GM13977 (cell line): ENCODE measurements around the gene VPS13C.
"Not testable (repeated sequence)": the region's sequence is repeated elsewhere in the genome, so short reads cannot be mapped to it uniquely, and the experiment has no call there.

Source experiments
- DNase-seq: peaks from one replicate; pipeline ENCODE4 v3.0.0; 2012; ENCODE audit warnings: low spot score
- in situ Hi-C: fragments of 300-500 bp; cut with MboI; formaldehyde crosslinking; loops from one replicate; pipeline ENCODE4 v1.12.0; 2022; ENCODE audit warnings: low sequenced_read_pairs, low pct_unique_long_range_greater_than_20kb, mixed read lengths, inconsistent platforms; ENCODE audit not compliant: unreplicated experiment
- TF ChIP-seq, protein P1 (sequence below): IDR thresholded peaks from 2 replicates; pipeline ENCODE4 v1.5.1; 2012; ENCODE audit warnings: mild to moderate bottlenecking, control low read depth; ENCODE audit not compliant: insufficient read depth; ENCODE audit errors: extremely low read depth, missing control alignments

Gene VPS13C

DNA sequence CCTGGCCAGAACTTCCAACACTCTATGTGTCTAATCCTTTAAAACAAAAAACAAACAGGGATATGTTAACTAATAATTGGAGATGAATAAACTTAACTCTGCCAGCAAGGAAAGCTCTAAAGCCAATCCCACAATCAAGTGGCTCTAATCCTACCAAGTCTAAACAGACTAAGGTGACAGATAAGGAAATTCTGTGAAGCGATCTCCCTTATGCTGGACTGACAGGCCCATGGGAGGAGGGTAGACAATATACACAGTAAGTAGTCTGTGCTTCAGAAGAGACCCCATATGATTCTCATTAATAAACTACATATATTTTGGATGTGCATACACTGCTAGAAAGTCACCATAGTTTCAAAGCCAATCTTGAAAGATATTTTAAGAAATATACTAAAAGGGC, 10.1 kb downstream of the VPS13C start:
- in situ Hi-C loops = no loop called here
- TF ChIP-seq, protein P1, sequence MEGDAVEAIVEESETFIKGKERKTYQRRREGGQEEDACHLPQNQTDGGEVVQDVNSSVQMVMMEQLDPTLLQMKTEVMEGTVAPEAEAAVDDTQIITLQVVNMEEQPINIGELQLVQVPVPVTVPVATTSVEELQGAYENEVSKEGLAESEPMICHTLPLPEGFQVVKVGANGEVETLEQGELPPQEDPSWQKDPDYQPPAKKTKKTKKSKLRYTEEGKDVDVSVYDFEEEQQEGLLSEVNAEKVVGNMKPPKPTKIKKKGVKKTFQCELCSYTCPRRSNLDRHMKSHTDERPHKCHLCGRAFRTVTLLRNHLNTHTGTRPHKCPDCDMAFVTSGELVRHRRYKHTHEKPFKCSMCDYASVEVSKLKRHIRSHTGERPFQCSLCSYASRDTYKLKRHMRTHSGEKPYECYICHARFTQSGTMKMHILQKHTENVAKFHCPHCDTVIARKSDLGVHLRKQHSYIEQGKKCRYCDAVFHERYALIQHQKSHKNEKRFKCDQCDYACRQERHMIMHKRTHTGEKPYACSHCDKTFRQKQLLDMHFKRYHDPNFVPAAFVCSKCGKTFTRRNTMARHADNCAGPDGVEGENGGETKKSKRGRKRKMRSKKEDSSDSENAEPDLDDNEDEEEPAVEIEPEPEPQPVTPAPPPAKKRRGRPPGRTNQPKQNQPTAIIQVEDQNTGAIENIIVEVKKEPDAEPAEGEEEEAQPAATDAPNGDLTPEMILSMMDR = no peak
- DNase-seq = no peak

DNA sequence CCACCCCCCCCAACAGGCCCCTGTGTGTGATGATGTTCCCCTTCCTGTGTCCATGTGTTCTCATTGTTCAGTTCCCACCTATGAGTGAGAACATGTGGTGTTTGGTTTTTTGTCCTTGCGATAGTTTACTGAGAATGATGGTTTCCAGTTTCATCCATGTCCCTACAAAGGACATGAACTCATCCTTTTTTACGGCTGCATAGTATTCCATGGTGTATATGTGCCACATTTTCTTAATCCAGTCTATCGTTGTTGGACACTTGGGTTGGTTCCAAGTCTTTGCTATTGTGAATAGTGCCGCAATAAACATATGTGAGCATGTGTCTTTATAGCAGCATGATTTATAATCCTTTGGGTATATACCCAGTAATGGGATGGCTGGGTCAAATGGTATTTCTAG, 12.0 kb downstream of the VPS13C start:
- DNase-seq, in situ Hi-C loops: not testable (repeated sequence)

GRCh38 chr15:62047282-62047827, 12.9 kb downstream of the VPS13C start:
- in situ Hi-C loops = no loop called here
- TF ChIP-seq, protein P1 = no peak
- no peak for DNase-seq

GRCh38 chr15:62046078-62046743, 14.0 kb downstream of the VPS13C start:
- no peak for DNase-seq
- in situ Hi-C loops = no loop called here
- TF ChIP-seq, protein P1 = no peak

DNA sequence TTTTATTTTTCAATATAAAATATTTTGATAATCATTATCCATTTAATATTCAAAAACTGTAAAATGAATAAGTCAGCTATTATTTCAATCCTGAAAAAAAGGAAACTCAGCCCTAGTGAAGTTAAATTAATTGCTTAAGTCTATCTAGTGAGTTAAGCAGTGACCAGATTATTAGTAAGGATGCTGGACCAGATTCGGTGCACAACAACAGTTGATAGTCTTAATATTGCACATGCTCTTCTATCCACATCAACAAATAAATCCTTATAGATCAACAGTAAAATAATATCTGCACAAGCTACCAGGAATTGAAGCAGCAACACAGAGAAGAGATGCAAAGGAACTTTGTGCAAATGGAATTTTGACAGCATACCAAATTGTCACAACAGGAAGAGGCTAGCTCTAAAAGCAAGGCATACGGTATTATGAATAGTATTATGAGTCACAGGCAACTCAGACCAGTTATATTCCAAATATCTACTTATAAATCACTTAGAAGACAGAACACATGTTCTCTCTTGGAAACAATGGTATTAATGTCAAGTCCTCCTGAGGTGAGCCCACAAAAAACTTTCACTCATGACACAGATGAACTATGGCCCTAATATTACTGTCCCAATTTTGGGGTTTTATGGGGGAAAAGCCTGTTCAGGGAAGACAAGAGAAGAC, 24.9 kb downstream of the VPS13C start:
- TF ChIP-seq, protein P1 = no peak
- in situ Hi-C loops = no loop called here
- DNase-seq = no peak

DNA sequence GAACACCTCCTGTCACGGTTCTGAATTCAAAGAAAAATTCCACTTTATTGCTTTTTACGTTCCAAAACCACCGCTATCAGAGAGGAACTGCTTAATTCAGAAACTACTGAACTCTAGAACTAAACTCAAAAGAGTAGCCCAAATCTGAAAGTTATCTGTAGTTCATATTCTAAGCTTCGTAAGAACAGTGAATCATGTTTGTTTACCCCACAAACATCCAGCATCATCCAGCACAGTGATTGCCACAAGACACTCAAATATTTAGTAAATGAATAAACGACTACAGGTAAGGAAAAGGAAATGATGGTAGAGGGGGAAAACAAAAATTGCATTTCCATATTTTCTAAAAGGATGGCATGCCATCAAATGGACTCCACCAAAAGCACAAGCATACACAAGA, 32.3 kb downstream of the VPS13C start:
- TF ChIP-seq, protein P1 = no peak
- DNase-seq = no peak
- in situ Hi-C loops = no loop called here

DNA sequence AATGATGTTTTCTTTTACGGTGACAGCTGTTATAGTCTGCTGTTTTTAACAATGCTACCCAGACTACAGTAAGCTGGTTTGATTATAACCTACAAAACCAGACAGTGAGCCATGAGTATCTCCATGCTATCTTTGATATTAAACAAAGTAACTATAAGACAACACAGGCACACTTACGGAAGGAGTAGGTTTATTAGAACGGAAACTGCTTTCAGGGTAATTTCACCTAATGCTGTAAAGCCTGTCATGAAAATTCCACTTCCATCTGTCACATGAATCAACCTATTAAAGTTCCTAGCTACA, 33.0 kb downstream of the VPS13C start:
- DNase-seq = no peak
- in situ Hi-C loops = no loop called here
- TF ChIP-seq, protein P1 = no peak
